ENCODE data around the gene OSBPL3.

The OSBPL3 gene

GRCh38 chr7:25006276-25006675, 26.3 kb upstream of the OSBPL3 start:
- H3K36me3 ChIP-seq = no peaks in the 10 kb centered on the region
- TF ChIP-seq CTCF (IDR thresholded peaks at IDR 0.05; ENCODE audit: low read depth, low read length) = no peak
- H3K4me3 ChIP-seq (ENCODE audit: low read depth, low read length) = no peak overlapping the region
- H3K27me3 ChIP-seq (ENCODE audit: insufficient read depth, low read depth, severe bottlenecking) = no peaks in the 10 kb centered on the region
- H3K9me3 ChIP-seq (ENCODE audit: severe bottlenecking) = no peaks in the 10 kb centered on the region
- no peak for DNase-seq
- H3K27ac ChIP-seq = no peak overlapping the region

DNA sequence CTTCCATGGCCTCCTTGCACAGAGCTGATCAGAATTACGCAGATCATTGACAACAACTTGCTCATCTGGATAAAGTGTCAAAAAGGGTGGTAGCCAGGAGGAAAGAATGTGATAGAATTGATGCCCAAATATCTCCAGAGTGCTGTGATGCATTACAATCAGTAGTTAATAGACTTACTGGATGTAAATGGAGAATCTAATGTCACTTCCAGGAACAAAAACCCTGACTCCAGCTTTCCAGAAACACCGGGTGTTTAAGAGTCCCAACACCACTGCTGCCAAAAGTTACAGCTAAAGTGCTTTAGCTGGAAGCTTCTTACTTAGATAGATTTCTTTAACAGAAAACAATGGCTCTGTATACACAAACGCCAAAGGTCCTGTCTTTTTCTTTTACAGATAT, 25.7 kb upstream of the OSBPL3 start:
- no peaks in the 10 kb centered on the region for H3K9me3 ChIP-seq (ENCODE audit: severe bottlenecking)
- no peak for TF ChIP-seq CTCF (IDR thresholded peaks at IDR 0.05; ENCODE audit: low read depth, low read length)
- H3K36me3 ChIP-seq = no peaks in the 10 kb centered on the region
- H3K4me3 ChIP-seq (ENCODE audit: low read depth, low read length) = no peak overlapping the region
- no peak overlapping the region for H3K27ac ChIP-seq
- DNase-seq = no peak
- H3K27me3 ChIP-seq (ENCODE audit: insufficient read depth, low read depth, severe bottlenecking) = no peaks in the 10 kb centered on the region

DNA sequence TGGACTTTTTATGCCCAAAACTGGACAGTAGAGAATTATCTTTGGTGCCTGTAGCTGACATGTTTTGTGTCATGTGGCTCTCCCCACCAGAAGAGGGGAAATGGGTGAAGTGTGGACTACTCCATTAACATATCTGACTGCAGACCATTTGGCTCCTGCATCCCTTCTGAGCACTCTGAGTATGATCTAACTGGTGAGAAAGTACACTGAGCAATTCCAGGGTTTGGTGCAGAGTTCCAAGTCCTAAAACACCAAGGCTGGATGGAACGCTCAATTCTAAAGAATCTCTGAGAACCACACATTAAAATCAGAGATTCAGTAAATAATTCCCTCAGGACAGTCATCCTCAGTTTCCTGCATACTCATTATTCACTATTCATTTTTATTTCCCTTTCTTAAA, 22.8 kb upstream of the OSBPL3 start:
- Histone ChIP-seq H3K27me3 (ENCODE audit: insufficient read depth, low read depth, severe bottlenecking) (no peaks in the 10 kb centered on the region), H3K9me3 (ENCODE audit: severe bottlenecking) (no peaks in the 10 kb centered on the region), H3K4me3 (ENCODE audit: low read depth, low read length) (no peak overlapping the region), H3K27ac (no peak overlapping the region), H3K36me3 (no peaks in the 10 kb centered on the region)
- no peak for DNase-seq
- no peak for TF ChIP-seq CTCF (IDR thresholded peaks at IDR 0.05; ENCODE audit: low read depth, low read length)

GRCh38 chr7:24995466-24995865, 15.5 kb upstream of the OSBPL3 start:
- H3K9me3 ChIP-seq (ENCODE audit: severe bottlenecking) = no peaks in the 10 kb centered on the region
- no peak for TF ChIP-seq CTCF (IDR thresholded peaks at IDR 0.05; ENCODE audit: low read depth, low read length)
- no peak for DNase-seq
- H3K4me3 ChIP-seq (ENCODE audit: low read depth, low read length) = no peak overlapping the region
- no peak overlapping the region for H3K27ac ChIP-seq
- no peaks in the 10 kb centered on the region for H3K36me3 ChIP-seq
- H3K27me3 ChIP-seq (ENCODE audit: insufficient read depth, low read depth, severe bottlenecking) = no peaks in the 10 kb centered on the region

DNA sequence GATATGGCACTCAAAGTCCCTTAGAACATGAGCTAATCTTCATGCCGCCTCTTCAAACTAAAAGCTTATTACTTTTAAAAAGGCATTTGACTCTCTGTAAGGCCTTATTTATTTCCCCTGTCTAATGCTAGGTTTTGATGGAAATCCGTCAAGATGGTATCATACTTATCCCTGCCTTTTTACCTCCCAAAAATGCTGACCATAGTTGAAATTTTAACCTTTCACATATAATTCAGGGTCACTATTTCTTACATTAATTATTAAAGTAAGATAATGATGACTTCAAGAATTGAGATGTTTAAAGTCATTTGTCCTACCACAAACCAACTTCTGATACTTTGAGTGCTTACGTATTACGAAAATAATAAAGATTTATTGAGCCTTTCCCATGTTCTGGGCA, 12.3 kb upstream of the OSBPL3 start:
- TF ChIP-seq CTCF (IDR thresholded peaks at IDR 0.05; ENCODE audit: low read depth, low read length) = no peak
- no peaks in the 10 kb centered on the region for H3K36me3 ChIP-seq
- H3K27ac ChIP-seq = no peak overlapping the region
- no peak overlapping the region for H3K4me3 ChIP-seq (ENCODE audit: low read depth, low read length)
- no peaks in the 10 kb centered on the region for H3K9me3 ChIP-seq (ENCODE audit: severe bottlenecking)
- H3K27me3 ChIP-seq (ENCODE audit: insufficient read depth, low read depth, severe bottlenecking) = no peaks in the 10 kb centered on the region
- DNase-seq = no peak

- Histone ChIP-seq H3K27ac (no peak overlapping the region), H3K9me3 (ENCODE audit: severe bottlenecking) (no peaks in the 10 kb centered on the region), H3K36me3 (no peaks in the 10 kb centered on the region), H3K27me3 (ENCODE audit: insufficient read depth, low read depth, severe bottlenecking) (no peaks in the 10 kb centered on the region), H3K4me3 (ENCODE audit: low read depth, low read length) (no peak overlapping the region)
- DNase-seq = no peak
- TF ChIP-seq CTCF (IDR thresholded peaks at IDR 0.05; ENCODE audit: low read depth, low read length) = no peak
Measured at GRCh38 chr7:24991353-24991752, 11.4 kb upstream of the OSBPL3 start.

Data from WERI-Rb-1 (cell line).